Measurements from ENCODE around the gene NUBP2. TPM values are rescaled to one million over a fixed set of nuclear protein-coding genes. Genes with fewer than 3 reads are reported as not detected.
A peak's percentile ranks its signal among the peaks of the same experiment; 100 is the strongest.

The NUBP2 gene
- total RNA-seq, 4 donors from 2014 or later, result 55.4 to 115 (median 90.8) TPM

GRCh38 chr16:1832838-1833454 lies 50.2 kb downstream of the NUBP2 start:
- H3K27ac ChIP-seq, result peak overlapping the region; percentile 75
- WGBS, result 62% methylated on average over 9 of the region's 9 CpGs

GRCh38 chr16:1834096-1834495 lies 51.3 kb downstream of the NUBP2 start:
- Histone ChIP-seq H3K4me1 (peaks cover 37% of the 10 kb centered on the region), H3K9me3 (no peaks in the 10 kb centered on the region), H3K27me3 (no peaks in the 10 kb centered on the region), H3K36me3 (peaks cover 4% of the 10 kb centered on the region), H3K4me3 (no peak overlapping the region), H3K27ac (peak overlapping the region; percentile 75)
- TF ChIP-seq EP300 (IDR thresholded peaks at IDR 0.05), result no peak
- 46% methylated on average over 5 of the region's 5 CpGs for WGBS
- DNase-seq (ENCODE audit: low spot score in 2 of 2), result no peak

More at GRCh38 chr16:1832838-1833454, 50.2 kb downstream of the NUBP2 start:
- DNase-seq (ENCODE audit: low spot score in 2 of 2), result peak in 1 of 2 donors; percentile 65
- Histone ChIP-seq H3K4me1 (peaks cover 48% of the 10 kb centered on the region), H3K27me3 (no peaks in the 10 kb centered on the region), H3K9me3 (no peaks in the 10 kb centered on the region), H3K36me3 (peaks cover 4% of the 10 kb centered on the region), H3K4me3 (no peak overlapping the region)
- no peak for TF ChIP-seq POLR2AphosphoS5 (IDR thresholded peaks at IDR 0.05)
- TF ChIP-seq POLR2A (IDR thresholded peaks at IDR 0.05), result no peak
- TF ChIP-seq EP300 (IDR thresholded peaks at IDR 0.05), result no peak
- TF ChIP-seq CTCF (IDR thresholded peaks at IDR 0.05), result no peak

Other genes with a start within 250 kb of the NUBP2 start
- 10 to 100 TPM in 3 of 4 donors, 1 to 10 TPM in 1; 7.6 to 26.6 (median 18.8) TPM for gene TMEM204, start 249.3 kb upstream of the NUBP2 start, total RNA-seq
- gene IFT140, start 170.9 kb upstream of the NUBP2 start, total RNA-seq, result 10 to 100 TPM; 13.8 to 38.4 (median 17.0) TPM
- gene CRAMP1, start 170.6 kb upstream of the NUBP2 start, total RNA-seq, result 10 to 100 TPM; 15.7 to 39.3 (median 26.1) TPM
- gene JPT2, start 104.7 kb upstream of the NUBP2 start, total RNA-seq, result 10 to 100 TPM; 22.6 to 59.2 (median 35.0) TPM
- 100 to 1,000 TPM in 1 of 4 donors, 10 to 100 TPM in 3; 56.0 to 206 (median 82.1) TPM for gene MAPK8IP3, start 76.8 kb upstream of the NUBP2 start, total RNA-seq
- gene NME3, start 11.4 kb upstream of the NUBP2 start, total RNA-seq, result 100 to 1,000 TPM in 3 of 4 donors, 10 to 100 TPM in 1; 76.9 to 115 (median 103) TPM
- gene EME2, start 10.2 kb upstream of the NUBP2 start, total RNA-seq, result 10 to 100 TPM in 2 of 4 donors, 1 to 10 TPM in 2; 9.8 to 26.3 (median 15.1) TPM
- gene MRPS34, start 9.8 kb upstream of the NUBP2 start, total RNA-seq, result 10 to 100 TPM; 46.8 to 74.3 (median 64.9) TPM
- gene SPSB3, start 389 bp upstream of the NUBP2 start, total RNA-seq, result 100 to 1,000 TPM; 124 to 205 (median 156) TPM
- gene IGFALS, start 10.7 kb downstream of the NUBP2 start, total RNA-seq, result 1 to 10 TPM in 2 of 4 donors, under 1 TPM in 2; 0.42 to 2.4 (median 1.1) TPM
- 10 to 100 TPM; 49.8 to 66.6 (median 51.9) TPM for gene HAGH, start 43.9 kb downstream of the NUBP2 start, total RNA-seq
- 10 to 100 TPM; 47.4 to 84.7 (median 49.1) TPM for gene FAHD1, start 44.2 kb downstream of the NUBP2 start, total RNA-seq
- gene MEIOB, start 89.2 kb downstream of the NUBP2 start, total RNA-seq, result under 1 TPM in 2 of 4 donors, not detected in 2; 0.29 to 0.68 TPM
- 10 to 100 TPM; 28.5 to 76.7 (median 58.5) TPM for gene HS3ST6, start 135.5 kb downstream of the NUBP2 start, total RNA-seq
- 10 to 100 TPM; 14.9 to 28.6 (median 23.5) TPM for gene MSRB1, start 160.2 kb downstream of the NUBP2 start, total RNA-seq
- under 1 TPM in 3 of 4 donors, not detected in 1; 0.29 to 0.60 (median 0.42) TPM for gene RPL3L, start 171.7 kb downstream of the NUBP2 start, total RNA-seq
- gene NDUFB10, start 176.6 kb downstream of the NUBP2 start, total RNA-seq, result 100 to 1,000 TPM; 157 to 196 (median 174) TPM
- gene RPS2, start 181.9 kb downstream of the NUBP2 start, total RNA-seq, result 1,000 to 10,000 TPM; 3,268 to 4,213 (median 3,625) TPM
- gene RNF151, start 183.9 kb downstream of the NUBP2 start, total RNA-seq, result not detected
- 10 to 100 TPM; 49.2 to 73.5 (median 57.2) TPM for gene TBL3, start 189.1 kb downstream of the NUBP2 start, total RNA-seq
- gene NOXO1, start 198.5 kb downstream of the NUBP2 start, total RNA-seq, result 1 to 10 TPM in 3 of 4 donors, not detected in 1; 1.1 to 3.1 (median 2.0) TPM
- gene GFER, start 201.2 kb downstream of the NUBP2 start, total RNA-seq, result 10 to 100 TPM in 1 of 4 donors, 1 to 10 TPM in 3; 7.0 to 11.2 (median 9.5) TPM
- gene SYNGR3, start 207.0 kb downstream of the NUBP2 start, total RNA-seq, result 1 to 10 TPM in 1 of 4 donors, under 1 TPM in 2, not detected in 1; 0.42 to 1.7 (median 0.60) TPM
- gene ZNF598, start 226.9 kb downstream of the NUBP2 start, total RNA-seq, result 100 to 1,000 TPM in 1 of 4 donors, 10 to 100 TPM in 3; 69.4 to 103 (median 84.0) TPM
- 1 to 10 TPM in 2 of 4 donors, under 1 TPM in 1, not detected in 1; 0.65 to 5.6 (median 3.0) TPM for gene NPW, start 236.8 kb downstream of the NUBP2 start, total RNA-seq
- 10 to 100 TPM; 13.8 to 36.5 (median 21.8) TPM for gene NHERF2, start 243.9 kb downstream of the NUBP2 start, total RNA-seq

Measured in suprapubic skin (tissue), 4 donors.